ENCODE data around the gene FRS2. TPM values are rescaled to one million over a fixed set of nuclear protein-coding genes. Genes with fewer than 3 reads are reported as not detected.
A peak's percentile ranks its signal among the peaks of the same experiment; 100 is the strongest.

The FRS2 gene
- total and polyA plus RNA-seq, 9 of the 15 experiments (the other 6 are each of a cell fraction or from before 2014, with no cell fraction given), result 1.0 to 9.1 (median 6.0) TPM

DNA sequence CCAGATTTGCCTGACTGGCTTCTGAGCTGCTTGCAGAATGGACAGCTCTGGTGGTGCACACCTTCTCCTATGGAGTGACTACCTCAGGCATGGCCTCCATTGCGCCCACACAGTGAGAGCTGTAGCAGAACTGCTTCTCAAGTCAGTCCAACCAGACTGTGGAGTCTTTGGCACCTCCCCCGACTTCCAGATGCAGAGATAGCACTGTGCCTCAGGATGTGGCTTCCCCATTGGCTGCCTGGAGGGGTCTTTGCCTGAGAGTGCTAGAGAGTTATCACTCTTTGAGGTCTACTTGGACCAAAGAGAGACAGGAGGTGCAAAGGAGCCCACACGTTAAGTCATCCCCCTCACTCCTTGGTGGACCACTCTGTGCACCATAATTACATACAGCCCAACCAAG lies 44.8 kb upstream of the FRS2 start:
- H2AFZ ChIP-seq (ENCODE audit: low read depth, low read length), result no peak overlapping the region
- H3K27ac ChIP-seq (ENCODE audit: extremely low read depth, low read depth, low read length), result no peak overlapping the region
- no peak overlapping the region for H3K4me2 ChIP-seq (ENCODE audit: insufficient read depth, low read length)
- peak; percentile 16 to 33 (median 30) for DNase-seq (ENCODE audit: extremely low read depth in 1 of 4, low spot score in 3 of 4)
- POLR2A ChIA-PET, result no interaction called here
- intact Hi-C loops (cut with micrococcal nuclease), result no loop called here
- no peaks in the 10 kb centered on the region for H3K27me3 ChIP-seq (ENCODE audit: control insufficient read depth in 2 of 2, insufficient read depth in 2 of 2, low read length in 2 of 2)
- H4K20me1 ChIP-seq (replicated peaks; ENCODE audit: control insufficient read depth, insufficient read depth, low read length), result no peaks in the 10 kb centered on the region
- H3K9me1 ChIP-seq (ENCODE audit: control insufficient read depth, insufficient read depth, low read length), result no peaks in the 10 kb centered on the region
- H3K4me3 ChIP-seq, result no peak overlapping the region
- no peak overlapping the region; a peak in 1 of 4 replicates for H3K9ac ChIP-seq (ENCODE audit: insufficient read depth in 1 of 2, low read depth in 2 of 2, low read length in 2 of 2)
- 29% methylated on average over 3 of the region's 3 CpGs for WGBS (ENCODE audit: insufficient coverage, low coverage, missing lambda C conversion rate)
- H3K79me2 ChIP-seq (ENCODE audit: control insufficient read depth, insufficient read depth, low read length), result no peaks in the 10 kb centered on the region
- peak; percentile 79 for ATAC-seq
- H3K9me3 ChIP-seq (replicated peaks; ENCODE audit: control insufficient read depth, insufficient read depth, low read depth, low read length), result no peaks in the 10 kb centered on the region
- no TSS peak for BruUV-seq (replicated peaks)
- in situ Hi-C loops (cut with MboI), result no loop called here
- CTCF ChIA-PET (ENCODE audit: low intra/inter-chr PET ratio), result no interaction called here
- FAIRE-seq, result peak; percentile 40
- TF ChIP-seq FOXP4 (CRISPR knock-in tag; IDR thresholded peaks at IDR 0.05; ENCODE audit: borderline replicate concordance), result no peak
- TF ChIP-seq JUNB (CRISPR knock-in tag; conservative IDR thresholded peaks at IDR 0.05), result no peak
- no peak for TF ChIP-seq RNF2 (IDR thresholded peaks at IDR 0.05)
- no peak for TF ChIP-seq MAX (CRISPR knock-in tag; IDR thresholded peaks at IDR 0.05)
- no peak for TF ChIP-seq XRCC5 (IDR thresholded peaks at IDR 0.05; ENCODE audit: low read depth, low read length)
- TF ChIP-seq, protein P1, sequence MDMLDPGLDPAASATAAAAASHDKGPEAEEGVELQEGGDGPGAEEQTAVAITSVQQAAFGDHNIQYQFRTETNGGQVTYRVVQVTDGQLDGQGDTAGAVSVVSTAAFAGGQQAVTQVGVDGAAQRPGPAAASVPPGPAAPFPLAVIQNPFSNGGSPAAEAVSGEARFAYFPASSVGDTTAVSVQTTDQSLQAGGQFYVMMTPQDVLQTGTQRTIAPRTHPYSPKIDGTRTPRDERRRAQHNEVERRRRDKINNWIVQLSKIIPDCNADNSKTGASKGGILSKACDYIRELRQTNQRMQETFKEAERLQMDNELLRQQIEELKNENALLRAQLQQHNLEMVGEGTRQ (CRISPR knock-in tag; IDR thresholded peaks at IDR 0.05), result no peak
- no peak for TF ChIP-seq ZBTB12 (CRISPR knock-in tag; IDR thresholded peaks at IDR 0.05)
- no peak for TF ChIP-seq RBM34 (IDR thresholded peaks at IDR 0.05; ENCODE audit: borderline replicate concordance, insufficient read depth, low read length)
- TF ChIP-seq ZNF696 (CRISPR knock-in tag; conservative IDR thresholded peaks at IDR 0.05), result no peak
- TF ChIP-seq ZNF764 (CRISPR knock-in tag; IDR thresholded peaks at IDR 0.05; ENCODE audit: low read depth), result no peak
- TF ChIP-seq NFE2 (IDR thresholded peaks at IDR 0.05; ENCODE audit: low read depth), result no peak
- no peak for TF ChIP-seq ARNT (IDR thresholded peaks at IDR 0.05)
- TF ChIP-seq ZBTB43 (CRISPR knock-in tag; IDR thresholded peaks at IDR 0.05), result no peak
- TF ChIP-seq DIDO1 (tag; IDR thresholded peaks at IDR 0.05; ENCODE audit: low read depth), result no peak
- no peak for TF ChIP-seq FOS (IDR thresholded peaks at IDR 0.05; ENCODE audit: extremely low read depth, insufficient read length)
- peaks cover 0 to 5% of the 10 kb centered on the region in 2 experiments; a peak in 2 of 5 replicates for H3K4me1 ChIP-seq (replicated peaks in 1 of 2; ENCODE audit: control insufficient read depth in 2 of 2, insufficient read depth in 2 of 2, low read length in 2 of 2)
- no peaks in the 10 kb centered on the region for H3K36me3 ChIP-seq (ENCODE audit: control insufficient read depth, insufficient read depth, low read length)

Measured in K562 (cell line).